A673 (cell line): ENCODE data around the gene ETNK1. TPM values are rescaled to one million over a fixed set of nuclear protein-coding genes. Genes with fewer than 3 reads are reported as not detected.

ENCODE experiments used
- BruUV-seq: library from RNA; stranded (reverse); fragments of 400-500 nt; replicated peaks from 2 replicates; lab custom pipeline; 2021; lab: Mats Ljungman, UMichigan
- CTCF ChIA-PET: fragments of 300-600 bp; sonication (Branson Sonifier 250); formaldehyde crosslinking; loops from one replicate; lab custom pipeline; 2022; ENCODE audit warnings: antibody characterized with exemption; lab: Charles Lee
- POLR2A ChIA-PET: fragments of 300-600 bp; sonication (Branson Sonifier 250); formaldehyde crosslinking; loops from one replicate; lab custom pipeline; 2022; ENCODE audit warnings: antibody characterized with exemption; ENCODE audit not compliant: low non-redundant PET; lab: Charles Lee
- DNase-seq: peaks from one replicate; pipeline ENCODE4 v3.0.0-alpha.2; 2015; ENCODE audit warnings: low spot score
- H3K27ac ChIP-seq: fragments of 200-600 bp; sonication (generic); 2 replicates; pipeline ENCODE4 v1.5.1; 2016; ENCODE audit warnings: mixed run types, low read depth, mild to moderate bottlenecking, mixed read lengths, antibody characterized with exemption, low read length; ENCODE audit not compliant: poor library complexity, severe bottlenecking
- H3K27me3 ChIP-seq: fragments of 200-600 bp; sonication (generic); replicated peaks from 2 replicates; pipeline ENCODE4 v1.6.1; 2017; ENCODE audit warnings: mixed run types, low read depth, mild to moderate bottlenecking, mixed read lengths, antibody characterized with exemption, low read length; ENCODE audit not compliant: insufficient read depth, poor library complexity
- H3K36me3 ChIP-seq: fragments of 200-600 bp; sonication (generic); 2 replicates; pipeline ENCODE4 v1.6.1; 2016; ENCODE audit warnings: mixed run types, mild to moderate bottlenecking, mixed read lengths, antibody characterized with exemption, low read length; ENCODE audit not compliant: insufficient read depth, poor library complexity, severe bottlenecking
- H3K4me1 ChIP-seq: fragments of 200-600 bp; sonication (generic); 2 replicates; pipeline ENCODE4 v1.6.1; 2017; ENCODE audit warnings: mixed run types, mild to moderate bottlenecking, mixed read lengths, antibody characterized with exemption, low read length; ENCODE audit not compliant: insufficient read depth, poor library complexity, severe bottlenecking
- H3K4me3 ChIP-seq: fragments of 200-600 bp; sonication (generic); 2 replicates; pipeline ENCODE4 v1.5.1; 2016; ENCODE audit warnings: low read depth, mixed run types, mild to moderate bottlenecking, mixed read lengths, low read length; ENCODE audit not compliant: poor library complexity, severe bottlenecking
- H3K9me3 ChIP-seq: fragments of 200-600 bp; sonication (generic); 2 replicates; pipeline ENCODE4 v1.6.1; 2016; ENCODE audit warnings: mixed run types, low read depth, mild to moderate bottlenecking, mixed read lengths, antibody characterized with exemption, low read length; ENCODE audit not compliant: poor library complexity, severe bottlenecking
- CTCF ChIP-seq: fragments of 300-800, 200-600 bp; sonication (generic); conservative IDR thresholded peaks from 2 replicates; pipeline ENCODE4 v1.5.1; 2017; ENCODE audit warnings: low read depth, mild to moderate bottlenecking, antibody characterized with exemption, low read length, moderate library complexity, mixed read lengths
- EZH2 ChIP-seq: fragments of 200-600 bp; sonication (generic); IDR thresholded peaks from 2 replicates; pipeline ENCODE4 v1.6.1; 2017; ENCODE audit warnings: borderline replicate concordance, low read depth, mild to moderate bottlenecking, mixed read lengths, antibody characterized with exemption, low read length; ENCODE audit not compliant: poor library complexity, severe bottlenecking
- intact Hi-C: fragments of 100-400 bp; cut with micrococcal nuclease; formaldehyde crosslinking; loops from one replicate; pipeline ENCODE4 v1.10.0; 2022; ENCODE audit not compliant: unreplicated experiment
- total RNA-seq: library from RNA; stranded (reverse); gene quantifications from 2 replicates; pipeline ENCODE4 v1.2.3, GENCODE V29; 2021

ETNK1 gene
- total RNA-seq, 1 experiment from 2014 or later = 90.4 TPM

DNA sequence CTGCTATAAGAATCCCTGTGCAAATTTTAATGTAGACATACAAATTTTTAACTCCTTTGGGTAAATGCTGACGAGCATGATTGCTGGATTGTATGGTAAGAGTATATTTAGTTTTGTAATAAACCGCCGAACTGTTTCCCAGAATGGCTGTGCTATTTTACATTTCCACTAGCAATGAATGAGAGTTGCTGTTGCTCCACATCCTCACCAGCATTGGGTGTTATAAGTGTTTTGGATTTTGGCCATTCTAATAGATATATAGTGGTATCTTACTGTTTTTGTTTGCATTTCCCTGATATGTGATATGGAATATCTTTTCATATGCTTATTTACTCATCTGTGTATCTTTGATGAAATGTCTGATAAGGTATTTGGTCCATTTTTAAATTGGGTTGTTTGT, 23.7 kb downstream of the ETNK1 start:
- ChIA-PET CTCF (no interaction called here), POLR2A (no interaction called here)
- H3K4me1 ChIP-seq = peaks cover 7% of the 10 kb centered on the region
- no TSS peak for BruUV-seq
- no peaks in the 10 kb centered on the region for H3K9me3 ChIP-seq
- H3K27me3 ChIP-seq = no peaks in the 10 kb centered on the region
- no peak overlapping the region for H3K27ac ChIP-seq
- intact Hi-C loops = no loop called here
- DNase-seq = no peak
- H3K36me3 ChIP-seq = peaks cover 5% of the 10 kb centered on the region
- no peak overlapping the region for H3K4me3 ChIP-seq
- TF ChIP-seq EZH2 (no peak), CTCF (no peak)

DNA sequence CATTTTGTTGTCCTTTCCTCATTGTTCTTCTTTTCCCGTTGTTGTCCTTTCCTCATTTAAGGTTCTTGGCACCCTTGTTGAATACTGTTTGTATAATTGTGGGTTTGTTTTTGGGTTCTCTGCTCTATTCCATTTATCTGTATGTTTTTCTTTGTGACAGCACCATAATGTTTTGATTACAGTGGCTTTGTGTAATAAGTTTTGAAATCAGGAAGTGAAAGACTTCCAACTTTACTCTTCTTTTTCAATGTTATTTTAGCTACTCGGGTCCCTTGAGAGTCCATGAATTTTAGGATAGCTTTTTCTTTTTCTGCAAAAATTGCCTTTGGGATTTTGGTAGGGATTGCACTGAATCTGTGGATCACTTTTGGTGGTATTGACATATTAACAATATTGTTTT, 28.1 kb downstream of the ETNK1 start:
- Histone ChIP-seq H3K36me3 (no peaks in the 10 kb centered on the region), H3K27me3 (no peaks in the 10 kb centered on the region), H3K4me3 (no peak overlapping the region), H3K27ac (no peak overlapping the region), H3K4me1 (peaks cover 12% of the 10 kb centered on the region), H3K9me3 (no peaks in the 10 kb centered on the region)
- intact Hi-C loops = no loop called here
- DNase-seq = no peak
- ChIA-PET CTCF (no interaction called here), POLR2A (no interaction called here)
- BruUV-seq = no TSS peak
- TF ChIP-seq EZH2 (no peak), CTCF (no peak)

GRCh38 chr12:22653791-22654190, 28.8 kb downstream of the ETNK1 start:
- H3K4me3 ChIP-seq = no peak overlapping the region
- no peak overlapping the region for H3K27ac ChIP-seq
- no peaks in the 10 kb centered on the region for H3K27me3 ChIP-seq
- no TSS peak for BruUV-seq
- CTCF ChIA-PET = no interaction called here
- no peak for DNase-seq
- TF ChIP-seq CTCF (no peak), EZH2 (no peak)
- no peaks in the 10 kb centered on the region for H3K36me3 ChIP-seq
- peaks cover 12% of the 10 kb centered on the region for H3K4me1 ChIP-seq
- intact Hi-C loops = no loop called here
- POLR2A ChIA-PET = no interaction called here
- no peaks in the 10 kb centered on the region for H3K9me3 ChIP-seq
